K562 (cell line): ENCODE measurements around the gene CDC23. TPM values are rescaled to one million over a fixed set of nuclear protein-coding genes. Genes with fewer than 3 reads are reported as not detected.
A peak's percentile ranks its signal among the peaks of the same experiment; 100 is the strongest.

Experiments used
- ATAC-seq: fragments of 200-7000 bp; cut with Tn5 transposase; 3 replicates; pipeline ENCODE4 v1.9.1; 2020; ENCODE audit warnings: moderate library complexity
- BruUV-seq: library from RNA; stranded (reverse); fragments of 400-500 nt; replicated peaks from 2 replicates; lab custom pipeline; 2021; lab: Mats Ljungman, UMichigan
- CTCF ChIA-PET: fragments of 300-600 bp; formaldehyde crosslinking; extraction: SDS; loops from one replicate; lab custom pipeline; 2021; ENCODE audit warnings: low intra/inter-chr PET ratio; lab: Yijun Ruan, JAX
- POLR2A ChIA-PET: fragments of 300-600, 350-650 bp; sonication (Branson Sonifier 250); formaldehyde crosslinking; extraction: SDS; loops from one replicate; lab custom pipeline; 2021; ENCODE audit warnings: antibody characterized with exemption, inconsistent platforms; lab: Yijun Ruan, JAX
- DNase-seq, 4 experiments: peaks; one replicate each; pipeline versions ENCODE4 v3.0.0 to v3.0.0-alpha.2; 2011 to 2018; ENCODE audit warnings: low spot score in 3 of 4, mixed read lengths in 3 of 4; ENCODE audit errors: extremely low read depth in 1 of 4
- FAIRE-seq: peaks from 2 replicates; lab custom pipeline; 2011; peaks lifted over from hg19 to GRCh38; lab: Jason Lieb, UNC
- H2AFZ ChIP-seq: 2 replicates; pipeline ENCODE4 v1.6.0; 2011; ENCODE audit warnings: low read depth, low read length, control low read depth, inconsistent platforms
- H3K27ac ChIP-seq: fragments of 200-600 bp; 3 replicates; pipeline ENCODE4 v1.8.0; 2011; ENCODE audit warnings: low read depth, mild to moderate bottlenecking, control low read depth, inconsistent platforms, low read length, moderate library complexity, mixed read lengths; ENCODE audit errors: extremely low read depth
- H3K27me3 ChIP-seq, 2 experiments: fragments of 300-600 bp in 1 of 2; 2 replicates in 1 of 2; 3 replicates in 1 of 2; pipeline versions ENCODE4 v1.6.0 to v1.8.0; 2011; ENCODE audit warnings: inconsistent platforms in 2 of 2, low read length in 2 of 2, mild to moderate bottlenecking in 1 of 2, mixed read lengths in 1 of 2, moderate library complexity in 1 of 2; ENCODE audit not compliant: control insufficient read depth in 2 of 2, insufficient read depth in 2 of 2
- H3K36me3 ChIP-seq: fragments of 300-600 bp; 3 replicates; pipeline ENCODE4 v1.8.0; 2011; ENCODE audit warnings: mild to moderate bottlenecking, low read length, inconsistent platforms; ENCODE audit not compliant: control insufficient read depth, insufficient read depth
- H3K4me1 ChIP-seq, 2 experiments: fragments of 200-600 bp in 1 of 2; replicated peaks in 1 of 2; 2 replicates in 1 of 2; 3 replicates in 1 of 2; pipeline versions ENCODE4 v1.5.1 to v1.8.0; 2011; ENCODE audit warnings: inconsistent platforms in 2 of 2, low read length in 2 of 2, mild to moderate bottlenecking in 1 of 2, mixed read lengths in 1 of 2, moderate library complexity in 1 of 2; ENCODE audit not compliant: control insufficient read depth in 2 of 2, insufficient read depth in 2 of 2
- H3K4me2 ChIP-seq: 2 replicates; pipeline ENCODE4 v1.6.1; 2011; ENCODE audit warnings: low read length, control low read depth, inconsistent platforms, mixed read lengths; ENCODE audit not compliant: insufficient read depth
- H3K4me3 ChIP-seq: fragments of 200-600 bp; sonication (generic), shearing (Covaris generic); 2 replicates; pipeline ENCODE4 v1.5.1; 2016; ENCODE audit warnings: control low read depth, inconsistent platforms
- H3K79me2 ChIP-seq: fragments of 200-600 bp; 3 replicates; pipeline ENCODE4 v1.8.0; 2011; ENCODE audit warnings: low read length, inconsistent platforms; ENCODE audit not compliant: control insufficient read depth, insufficient read depth
- H3K9ac ChIP-seq, 2 experiments: 2 replicates each; pipeline versions ENCODE4 v1.6.0 to v1.6.1; 2011; ENCODE audit warnings: low read depth in 2 of 2, low read length in 2 of 2, control low read depth in 1 of 2, inconsistent platforms in 1 of 2, mild to moderate bottlenecking in 1 of 2, mixed read lengths in 1 of 2; ENCODE audit not compliant: insufficient read depth in 1 of 2
- H3K9me1 ChIP-seq: one replicate; pipeline ENCODE4 v1.6.0; 2011; ENCODE audit warnings: inconsistent platforms, mild to moderate bottlenecking, low read length, moderate library complexity; ENCODE audit not compliant: control insufficient read depth, insufficient read depth
- H3K9me3 ChIP-seq: replicated peaks from 2 replicates; pipeline ENCODE4 v1.5.1; 2011; ENCODE audit warnings: low read depth, low read length, inconsistent platforms; ENCODE audit not compliant: control insufficient read depth, insufficient read depth
- H4K20me1 ChIP-seq: replicated peaks from 2 replicates; pipeline ENCODE4 v1.6.1; 2011; ENCODE audit warnings: low read length, inconsistent platforms, mixed read lengths; ENCODE audit not compliant: control insufficient read depth, insufficient read depth
- CTCFL ChIP-seq: IDR thresholded peaks from 2 replicates; pipeline ENCODE4 v1.6.1; 2011; ENCODE audit warnings: borderline replicate concordance, low read depth, mild to moderate bottlenecking, moderate library complexity, low read length; ENCODE audit not compliant: insufficient read depth, poor library complexity, severe bottlenecking
- KDM5B ChIP-seq: fragments of 200-600 bp; sonication (generic); IDR thresholded peaks from 2 replicates; pipeline ENCODE4 v1.6.1; 2012; ENCODE audit warnings: low read depth, mild to moderate bottlenecking, moderate library complexity, low read length, control low read depth, inconsistent platforms; ENCODE audit not compliant: insufficient replicate concordance
- L3MBTL2 ChIP-seq: fragments of 450-650 bp; IDR thresholded peaks from 2 replicates; pipeline ENCODE4 v1.6.1; 2016; ENCODE audit warnings: mild to moderate bottlenecking, moderate library complexity
- SMARCB1 ChIP-seq: IDR thresholded peaks from 2 replicates; pipeline ENCODE4 v1.6.1; 2011; ENCODE audit warnings: improper control_type of control experiment, low read depth; ENCODE audit not compliant: insufficient read length
- XRCC4 ChIP-seq: IDR thresholded peaks from one replicate; pipeline ENCODE4 v1.6.1; 2011; ENCODE audit not compliant: insufficient read depth, insufficient read length; ENCODE audit errors: extremely low read depth
- YY1 ChIP-seq, 3 experiments: IDR thresholded peaks; 2 replicates each; pipeline ENCODE4 v1.6.1; 2011; ENCODE audit warnings: low read length in 2 of 3, mild to moderate bottlenecking in 2 of 3, moderate library complexity in 2 of 3, borderline replicate concordance in 1 of 3, control low read depth in 1 of 3, low read depth in 1 of 3; ENCODE audit not compliant: insufficient read depth in 3 of 3, insufficient replicate concordance in 2 of 3, control insufficient read depth in 1 of 3, insufficient read length in 1 of 3; ENCODE audit errors: extremely low read depth in 1 of 3
- ZBTB11 ChIP-seq, 3 experiments: fragments of 200-800 bp in 1 of 3; fragments of 250-450 bp in 1 of 3; fragments of 450-650 bp in 1 of 3; sonication (Bioruptor Pico) in 1 of 3; sonication (Bioruptor generic) in 1 of 3; formaldehyde crosslinking in 1 of 3; IDR thresholded peaks; 2 replicates each; pipeline versions ENCODE4 v1.6.1 to v1.8.0; 2016 to 2022; ENCODE audit warnings: mild to moderate bottlenecking in 2 of 3, missing genetic modification characterization in 2 of 3, missing compliant biosample characterization in 1 of 3, moderate library complexity in 1 of 3
- ZFP30 ChIP-seq: fragments of 250-450 bp; sonication (Bioruptor Pico); IDR thresholded peaks from 2 replicates; pipeline ENCODE4 v1.8.0; 2022; ENCODE audit warnings: moderate library complexity, mild to moderate bottlenecking, inconsistent platforms, borderline replicate concordance
- ZNF124 ChIP-seq: sonication (generic); formaldehyde crosslinking; IDR thresholded peaks from 2 replicates; pipeline ENCODE4 v1.8.1; 2022; ENCODE audit warnings: missing genetic modification reagents
- ZNF431 ChIP-seq: sonication (generic); formaldehyde crosslinking; IDR thresholded peaks from 2 replicates; pipeline ENCODE4 v1.8.0; 2022; ENCODE audit warnings: mild to moderate bottlenecking, missing genetic modification reagents
- WGBS: fragments of 100-300 bp; shearing (Covaris generic); methylation state at CpG from one replicate; pipeline ENCODE4 v1.1.6; 2016; ENCODE audit warnings: low coverage, mixed read lengths; ENCODE audit not compliant: insufficient coverage; ENCODE audit errors: missing lambda C conversion rate; 5-methylcytosine and 5-hydroxymethylcytosine counted together
- in situ Hi-C: fragments of 300-500 bp; cut with MboI; formaldehyde crosslinking; loops from 4 replicates; pipeline ENCODE4 v1.15.0; 2018; ENCODE audit warnings: inconsistent platforms, mixed read lengths
- intact Hi-C: fragments of 100-400 bp; cut with micrococcal nuclease; formaldehyde crosslinking; loops from 2 replicates; pipeline ENCODE4 v1.14.2; 2022
- polyA plus RNA-seq, 8 experiments: library from polyadenylated mRNA; depleted of rRNA in 4 of 8; stranded (reverse) in 5 of 8; unstranded in 3 of 8; fragments of >200 nt; fragmentation: Nextera tagmentation in 2 of 8; fragmentation: Illumina TruSeq in 1 of 8; extraction: Ambion mirVana in 2 of 8; extraction: Trizol in 1 of 8; gene quantifications; 2 replicates each; pipeline versions ENCODE4 v1.2.1 to v1.2.3, GENCODE V29; 2011 to 2014; ENCODE audit warnings: inconsistent platforms in 1 of 8, missing spikeins in 1 of 8
- total RNA-seq, 7 experiments: library from RNA; depleted of rRNA in 6 of 7; stranded (reverse); fragments of >200 nt in 6 of 7; fragmentation: Illumina TruSeq in 2 of 7; extraction: Trizol in 2 of 7; gene quantifications; 2 replicates each; pipeline versions ENCODE4 v1.2.1 to v1.2.3, GENCODE V29; 2011 to 2021; ENCODE audit warnings: low replicate concordance in 1 of 7
- TF ChIP-seq, protein P1 (sequence below): fragments of 450-650 bp; IDR thresholded peaks from 2 replicates; pipeline ENCODE4 v1.7.0; 2016; ENCODE audit warnings: borderline replicate concordance

The CDC23 gene
- total and polyA plus RNA-seq, 9 of the 15 experiments (the other 6 are each of a cell fraction or from before 2014, with no cell fraction given), result 34.5 to 157 (median 65.5) TPM

DNA sequence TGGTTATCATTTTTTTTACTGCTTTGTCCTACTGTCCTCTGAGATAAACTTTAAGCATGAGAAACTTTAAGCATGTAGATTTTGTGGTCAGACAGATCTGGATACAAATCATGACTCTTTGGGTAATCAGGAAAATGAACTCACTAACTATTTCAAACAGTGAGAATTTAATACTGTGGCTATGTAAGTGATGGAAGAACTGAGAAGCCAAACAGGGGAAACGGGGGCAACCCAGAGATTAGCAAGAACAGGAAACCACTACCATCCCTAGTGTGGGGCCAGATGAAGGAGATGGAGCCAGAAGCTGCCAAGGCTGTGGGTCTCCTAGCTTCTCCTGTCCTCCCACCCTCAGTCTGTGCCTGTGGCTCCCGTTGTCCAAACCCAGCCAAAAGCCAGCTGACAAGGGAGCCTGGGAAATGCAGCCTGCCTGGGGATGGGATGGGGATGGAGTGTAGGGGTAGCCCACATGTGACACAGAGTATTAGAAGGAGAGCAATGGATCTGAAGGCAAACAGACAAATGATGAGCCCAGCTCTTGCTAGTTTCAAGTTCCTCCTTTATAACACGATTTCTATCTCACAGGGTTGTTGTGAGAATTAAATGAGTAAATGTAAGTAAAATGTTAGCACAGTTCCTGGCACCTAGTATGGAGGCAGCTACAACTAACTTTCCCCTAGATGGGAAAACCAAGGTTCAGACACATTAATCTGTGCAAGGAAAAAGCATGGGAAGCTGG, 27.7 kb upstream of the CDC23 start:
- ATAC-seq (no peak), DNase-seq (peak in 1 of 4 experiments; percentile 4), FAIRE-seq (no peak)
- Histone ChIP-seq H3K79me2 (no peaks in the 10 kb centered on the region), H3K9me3 (no peaks in the 10 kb centered on the region), H3K4me1 (peaks cover 10 to 17% of the 10 kb centered on the region in 2 experiments; a peak in 4 of 5 replicates), H2AFZ (no peak overlapping the region), H3K36me3 (no peaks in the 10 kb centered on the region), H4K20me1 (no peaks in the 10 kb centered on the region), H3K4me2 (no peak overlapping the region), H3K9ac (no peak overlapping the region; a peak in 1 of 4 replicates), H3K27ac (no peak overlapping the region), H3K9me1 (no peaks in the 10 kb centered on the region), H3K27me3 (peaks cover 21 to 38% of the 10 kb centered on the region in 2 experiments), H3K4me3 (no peak overlapping the region)
- no TSS peak for BruUV-seq
- in situ Hi-C loops (no loop called here), intact Hi-C loops (no loop called here)
- ChIA-PET CTCF (no interaction called here), POLR2A (interaction anchor here (0.7 to 1.2 kb wide), 5 partner anchors 8 to 1056 kb away, joined by 3 to 9 read pairs (median 3); no protein-coding TSS in a partner anchor)
- 7% methylated on average over 3 of the region's 3 CpGs for WGBS
- no peak for TF ChIP-seq ZFP30
- TF ChIP-seq CTCFL, result no peak
- TF ChIP-seq XRCC4, result no peak
- no peak for TF ChIP-seq YY1 (IDR thresholded peaks at IDR 0.05; ENCODE audit: borderline replicate concordance in 1 of 3, control insufficient read depth in 1 of 3, extremely low read depth in 1 of 3, insufficient read depth in 3 of 3, insufficient read length in 1 of 3, insufficient replicate concordance in 2 of 3, low read depth in 1 of 3, low read length in 2 of 3)
- TF ChIP-seq ZNF124 (CRISPR knock-in tag), result no peak
- TF ChIP-seq, protein P1, sequence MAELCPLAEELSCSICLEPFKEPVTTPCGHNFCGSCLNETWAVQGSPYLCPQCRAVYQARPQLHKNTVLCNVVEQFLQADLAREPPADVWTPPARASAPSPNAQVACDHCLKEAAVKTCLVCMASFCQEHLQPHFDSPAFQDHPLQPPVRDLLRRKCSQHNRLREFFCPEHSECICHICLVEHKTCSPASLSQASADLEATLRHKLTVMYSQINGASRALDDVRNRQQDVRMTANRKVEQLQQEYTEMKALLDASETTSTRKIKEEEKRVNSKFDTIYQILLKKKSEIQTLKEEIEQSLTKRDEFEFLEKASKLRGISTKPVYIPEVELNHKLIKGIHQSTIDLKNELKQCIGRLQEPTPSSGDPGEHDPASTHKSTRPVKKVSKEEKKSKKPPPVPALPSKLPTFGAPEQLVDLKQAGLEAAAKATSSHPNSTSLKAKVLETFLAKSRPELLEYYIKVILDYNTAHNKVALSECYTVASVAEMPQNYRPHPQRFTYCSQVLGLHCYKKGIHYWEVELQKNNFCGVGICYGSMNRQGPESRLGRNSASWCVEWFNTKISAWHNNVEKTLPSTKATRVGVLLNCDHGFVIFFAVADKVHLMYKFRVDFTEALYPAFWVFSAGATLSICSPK, result no peak
- no peak for TF ChIP-seq ZBTB11 (CRISPR knock-in tag; IDR thresholded peaks at IDR 0.05)
- TF ChIP-seq L3MBTL2, result no peak
- TF ChIP-seq ZNF431, result no peak
- no peak for TF ChIP-seq KDM5B
- no peak for TF ChIP-seq SMARCB1
